HEK293T (cell line): ENCODE results near the gene RPP38.

Source experiments
- ARNT ChIP-seq: fragments of 450-650 bp; IDR thresholded peaks from 2 replicates; pipeline ENCODE4 v1.6.1; 2017; ENCODE audit warnings: mild to moderate bottlenecking
- FOXK2 ChIP-seq: fragments of 450-650 bp; IDR thresholded peaks from 2 replicates; pipeline ENCODE4 v1.6.1; 2016; ENCODE audit warnings: mild to moderate bottlenecking
- L3MBTL2 ChIP-seq: fragments of 450-650 bp; conservative IDR thresholded peaks from 2 replicates; pipeline ENCODE4 v1.6.1; 2016; ENCODE audit warnings: mild to moderate bottlenecking
- SP1 ChIP-seq: fragments of 450-650 bp; IDR thresholded peaks from 2 replicates; pipeline ENCODE4 v1.6.1; 2017
- ZNF384 ChIP-seq: fragments of 450-650 bp; IDR thresholded peaks from 2 replicates; pipeline ENCODE4 v1.6.1; 2016

DNA sequence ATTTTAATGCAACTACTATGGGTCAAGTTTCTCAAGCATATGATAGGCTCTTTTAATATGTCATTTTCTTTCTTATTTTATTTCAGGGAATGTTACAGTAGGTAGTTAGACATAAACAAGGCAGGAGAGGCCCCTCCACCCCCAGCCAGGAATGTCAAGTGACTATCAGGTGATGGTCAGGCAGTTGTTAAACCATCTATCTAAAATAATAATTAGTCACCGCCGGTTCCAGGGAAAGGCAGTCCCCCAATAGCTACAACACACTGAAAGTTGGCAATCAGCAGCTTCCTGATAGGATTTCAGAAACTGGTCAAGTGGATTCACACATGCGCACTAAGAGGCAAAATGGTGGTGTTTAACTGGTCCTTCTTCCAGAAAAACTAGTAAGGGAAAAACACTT lies 44.1 kb upstream of the RPP38 start:
- TF ChIP-seq L3MBTL2 (no peak), ARNT (no peak), ZNF384 (no peak), SP1 (no peak), FOXK2 (no peak)
